Inflammatory macrophage (primary cell): ENCODE results near the gene ACBD6.
A peak's percentile ranks its signal among the peaks of the same experiment; 100 is the strongest.

Experiments used
- DNase-seq, 2 donors: peaks; one replicate each; pipeline ENCODE4 v3.0.0-alpha.2; 2020 to 2022

ACBD6 gene

DNA sequence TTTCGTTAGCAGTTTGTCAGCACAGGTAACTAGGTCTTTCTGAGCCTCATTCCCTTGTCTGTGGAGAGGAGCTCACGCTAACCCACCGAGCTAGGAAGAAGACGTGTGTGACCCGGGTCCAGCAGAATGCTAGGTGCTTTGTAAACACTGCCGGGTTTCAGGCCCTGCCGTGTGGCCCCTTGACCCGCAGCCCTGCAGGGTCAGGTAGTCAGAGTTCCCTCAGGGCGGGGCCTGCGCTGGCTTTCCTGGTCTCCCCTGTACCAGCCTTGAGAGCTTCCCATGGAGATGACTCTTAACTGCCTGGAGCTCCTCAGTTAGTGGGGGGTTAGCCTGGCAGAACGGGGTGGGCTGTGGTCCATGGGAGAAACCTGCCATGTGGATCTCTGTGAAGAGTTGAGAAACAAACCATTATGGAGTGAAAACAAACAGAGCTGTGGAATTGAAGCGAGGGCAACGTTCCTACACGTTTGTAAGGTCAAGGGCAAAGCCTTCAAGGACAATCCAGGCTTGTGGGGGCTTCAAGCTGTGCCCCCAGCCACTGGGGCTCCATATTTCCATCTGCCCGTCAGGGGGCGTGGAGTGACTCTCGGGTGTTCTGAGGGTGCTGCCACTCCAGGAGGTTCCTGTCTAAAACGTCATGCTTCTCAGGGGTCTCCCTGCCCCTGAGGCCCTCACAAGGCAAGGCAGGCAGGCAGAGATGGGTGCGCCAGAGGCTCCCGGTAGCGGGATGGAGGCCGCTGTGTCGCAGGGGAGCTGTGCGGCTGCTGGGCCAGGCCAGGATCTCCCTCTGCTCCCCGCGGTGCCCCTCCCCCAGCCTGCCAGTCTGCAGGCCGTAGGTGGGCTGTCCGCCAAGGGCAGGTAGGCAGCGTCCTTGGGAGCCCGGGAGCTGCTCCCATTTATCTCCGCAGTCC is 248.5 kb downstream of the ACBD6 start:
- no peak for DNase-seq

DNA sequence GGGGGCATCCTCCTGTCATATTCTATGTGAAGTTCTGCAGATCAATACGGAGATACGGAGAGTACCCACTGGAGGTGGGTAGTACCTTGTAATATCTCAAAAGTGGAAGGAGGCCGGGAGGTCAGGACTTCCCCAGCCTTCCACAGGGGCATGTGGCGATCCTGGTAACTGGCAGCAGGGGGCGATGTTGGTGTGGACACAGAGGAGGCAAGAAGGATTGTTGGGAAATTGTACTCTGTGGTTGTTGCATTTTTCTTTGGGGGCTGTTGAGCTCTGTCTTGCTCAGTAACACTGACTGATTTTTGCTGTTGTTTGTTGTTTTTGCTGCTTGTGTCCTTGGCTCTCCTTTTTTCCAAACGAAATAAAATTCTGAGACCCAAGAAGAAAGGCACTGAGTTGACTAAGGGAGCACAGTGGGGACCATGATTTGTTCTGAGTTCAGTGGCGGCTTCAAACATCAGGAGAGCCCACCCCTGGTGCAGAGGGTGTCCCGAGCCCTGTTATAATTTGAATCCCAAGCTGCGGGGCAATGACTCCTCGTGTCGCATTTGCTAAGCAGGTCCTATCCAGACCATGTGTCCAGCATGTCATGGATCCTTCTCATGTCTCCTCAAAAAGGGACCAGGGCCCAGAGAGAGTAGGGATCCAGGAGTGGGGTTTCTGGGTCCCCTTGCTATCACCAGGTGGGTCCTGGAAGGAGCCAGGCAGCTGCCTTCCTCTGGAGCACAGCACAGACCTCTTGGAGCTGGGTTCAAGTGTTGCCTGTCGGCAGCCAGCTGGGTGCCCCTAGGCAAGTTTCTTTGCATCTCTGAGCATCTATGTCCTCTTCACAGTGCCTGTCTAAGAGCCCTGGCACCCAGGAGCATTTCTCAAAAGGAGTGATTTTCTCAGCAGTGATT is 249.5 kb downstream of the ACBD6 start:
- peak; percentile 85 to 87 for DNase-seq

DNA sequence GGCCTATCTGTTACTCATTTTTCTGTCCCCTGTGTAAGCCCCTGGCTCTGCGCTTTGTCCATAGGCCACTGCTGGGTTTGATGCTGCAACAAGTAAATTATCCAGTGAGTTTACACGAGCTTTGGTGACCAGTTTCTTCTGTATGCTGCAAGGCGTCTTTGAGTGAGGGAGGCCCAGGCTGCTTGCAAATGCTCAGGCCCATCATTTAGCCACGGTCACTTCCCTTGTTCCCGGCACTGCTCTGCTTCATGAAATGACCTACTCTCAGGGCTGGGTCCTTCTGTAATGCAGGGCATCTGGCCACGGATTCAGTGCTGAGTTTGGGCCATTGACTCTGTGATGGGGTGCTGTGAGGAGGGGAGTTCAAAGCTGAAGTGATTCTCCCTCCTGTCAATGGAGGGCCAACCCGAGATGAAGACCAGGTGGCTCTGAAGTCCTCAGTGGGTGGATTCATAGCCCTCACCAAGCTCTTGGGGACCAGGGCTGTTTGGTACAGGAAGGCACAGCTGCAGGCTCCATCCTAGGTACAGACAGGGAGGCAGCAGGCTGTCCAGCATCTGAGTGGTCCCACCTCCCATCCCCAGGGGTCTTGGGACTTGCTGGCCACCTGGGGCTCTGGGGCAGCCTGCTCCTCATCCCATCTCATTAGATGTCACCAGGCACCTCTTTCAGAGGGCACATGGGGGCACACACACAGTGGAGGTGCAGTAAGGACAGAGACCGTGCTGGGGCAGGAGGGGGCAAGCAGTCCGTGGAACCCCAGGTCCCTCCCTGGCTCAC is 250.7 kb downstream of the ACBD6 start:
- DNase-seq: no peak

DNA sequence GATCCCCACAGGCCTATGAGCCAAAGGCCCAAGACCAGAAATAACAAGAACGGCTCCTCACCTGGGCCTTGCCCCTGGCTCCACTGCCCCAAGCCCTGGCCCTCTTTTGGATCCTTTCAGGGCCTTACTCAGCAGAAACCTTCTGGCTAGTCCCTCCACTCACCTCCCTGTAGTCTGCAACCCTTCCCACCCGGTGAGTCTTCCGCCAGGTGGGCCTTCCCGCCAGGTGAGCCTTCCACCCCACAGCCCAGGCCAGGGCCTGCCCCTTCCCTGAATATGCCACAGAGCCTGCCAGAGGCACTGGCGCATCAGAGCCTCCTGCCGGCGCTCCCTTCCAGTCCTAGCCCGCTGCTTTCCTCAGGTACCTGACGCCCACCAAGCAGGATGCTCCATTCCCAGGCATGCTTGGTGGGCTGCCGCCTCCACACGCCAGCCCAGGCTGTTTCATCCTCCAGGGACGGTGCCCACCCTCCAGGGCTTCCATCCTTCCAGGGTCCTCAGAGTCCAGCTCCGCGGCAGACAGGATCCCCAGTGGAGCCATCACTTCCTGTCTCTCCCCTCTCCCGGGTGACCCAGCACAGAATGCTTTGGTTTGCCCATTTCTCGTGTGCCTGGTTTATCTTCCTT is 251.4 kb downstream of the ACBD6 start:
- no peak for DNase-seq

DNA sequence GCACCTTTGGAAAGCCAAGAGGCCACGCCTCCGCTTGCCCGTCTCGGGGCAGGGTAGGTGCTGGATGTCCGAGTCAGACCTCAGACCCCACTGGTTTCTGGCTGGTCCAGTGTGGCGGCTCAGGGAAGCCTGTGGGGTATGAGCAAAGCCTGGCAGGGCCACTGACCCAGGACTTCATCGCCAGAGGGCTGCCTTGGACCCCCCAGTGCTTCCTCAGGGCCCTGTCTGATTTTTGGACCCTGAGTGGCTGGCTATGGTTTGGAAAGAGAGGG is 251.9 kb downstream of the ACBD6 start:
- no peak for DNase-seq

DNA sequence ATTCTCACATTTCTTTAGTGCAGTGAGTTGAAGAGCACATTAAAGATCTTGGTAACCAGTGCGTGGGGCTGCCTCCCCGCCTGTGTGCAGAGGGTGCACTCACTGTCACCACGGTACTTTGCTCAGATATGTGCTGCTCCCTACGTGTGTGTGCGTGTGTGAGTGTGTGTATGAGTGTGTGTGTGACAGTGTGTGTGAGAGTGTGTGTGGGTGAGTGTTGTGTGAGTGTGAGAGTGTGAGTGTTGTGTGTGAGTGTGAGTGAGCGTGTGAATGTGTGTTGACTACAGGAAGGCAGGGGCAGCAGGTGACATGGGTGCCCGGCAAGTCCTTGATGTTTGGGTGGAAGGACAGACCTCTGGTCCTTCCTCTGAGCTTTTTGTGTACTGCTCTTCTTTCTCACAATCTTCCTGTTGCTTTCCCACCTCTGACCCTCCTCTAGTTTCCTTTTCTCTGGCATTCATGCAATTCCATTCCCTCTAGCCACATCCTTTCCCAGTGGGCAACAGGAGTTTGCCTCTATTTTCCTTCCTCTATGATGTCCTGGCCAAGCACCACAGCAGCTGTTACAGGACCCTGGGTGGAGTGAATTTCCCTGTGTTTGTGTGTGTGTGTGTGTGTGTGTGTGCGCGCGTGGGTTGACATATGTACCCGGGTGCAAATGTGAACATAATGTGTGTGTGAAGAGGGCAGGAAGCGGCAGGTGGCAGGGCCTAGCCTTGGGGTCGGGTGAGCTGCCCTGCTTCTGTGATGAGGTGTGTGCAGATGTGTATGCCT is 252.5 kb downstream of the ACBD6 start:
- DNase-seq: no peak

DNA sequence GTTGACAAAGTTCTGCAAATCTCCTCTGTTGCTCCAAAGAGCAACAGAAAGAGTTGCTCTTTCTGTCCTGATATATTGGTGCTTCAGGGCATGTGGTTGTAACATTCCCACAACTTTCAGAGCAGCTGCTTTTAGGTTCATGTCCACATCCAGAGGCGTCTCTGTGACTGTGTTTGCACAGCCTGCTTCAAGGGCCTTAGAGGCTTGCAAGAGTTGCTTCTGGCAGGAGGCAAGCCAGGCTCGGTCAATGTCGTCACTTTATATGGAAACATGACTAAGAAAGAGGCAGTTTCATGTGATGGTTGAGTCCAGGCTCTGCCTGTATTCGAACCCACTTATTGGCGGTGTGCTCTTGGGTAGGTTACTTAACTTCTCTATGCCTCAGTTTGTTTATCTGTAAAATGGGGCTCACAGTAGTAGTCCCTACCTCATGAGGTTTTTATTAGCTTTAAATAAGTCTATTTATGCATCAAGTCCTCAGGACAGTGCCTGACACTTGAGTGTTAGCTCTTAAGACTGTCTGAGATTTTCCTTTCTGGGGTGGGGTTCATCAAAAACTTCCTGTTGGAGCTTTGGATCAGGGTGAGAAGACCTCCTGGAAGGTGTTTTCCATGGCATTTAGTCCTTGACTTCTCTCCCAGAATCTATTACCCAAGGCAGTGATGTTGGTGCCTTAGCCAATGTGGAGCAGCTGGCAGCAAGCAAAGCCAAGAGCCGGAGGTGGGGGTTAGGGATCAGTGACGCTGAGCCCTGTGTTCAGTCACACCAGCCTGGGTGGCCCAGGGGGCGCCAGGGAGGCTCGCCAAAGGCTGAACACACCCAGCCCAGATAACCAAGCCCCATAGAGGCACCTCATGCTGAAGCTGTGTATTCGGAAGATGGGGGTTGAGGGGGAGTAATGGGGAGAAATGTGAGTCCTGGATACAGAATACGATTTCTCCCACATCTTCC is 253.4 kb downstream of the ACBD6 start:
- no peak for DNase-seq

DNA sequence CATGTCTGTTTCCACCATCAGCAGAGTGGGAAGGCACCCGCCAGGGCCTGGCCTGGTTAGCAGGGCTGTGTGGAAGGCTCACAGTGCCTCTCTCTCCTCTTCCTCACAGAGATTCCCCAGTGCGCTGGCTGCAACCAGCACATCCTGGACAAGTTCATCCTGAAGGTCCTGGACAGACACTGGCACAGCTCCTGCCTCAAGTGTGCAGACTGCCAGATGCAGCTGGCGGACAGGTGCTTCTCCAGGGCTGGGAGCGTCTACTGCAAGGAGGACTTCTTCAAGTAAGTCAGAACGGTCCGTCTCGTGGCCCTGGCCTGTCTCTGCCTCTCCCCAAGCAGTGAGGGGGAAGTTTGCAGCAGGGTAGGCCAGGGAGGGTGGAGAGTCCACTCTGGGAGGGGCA is 254.2 kb downstream of the ACBD6 start:
- DNase-seq: no peak

DNA sequence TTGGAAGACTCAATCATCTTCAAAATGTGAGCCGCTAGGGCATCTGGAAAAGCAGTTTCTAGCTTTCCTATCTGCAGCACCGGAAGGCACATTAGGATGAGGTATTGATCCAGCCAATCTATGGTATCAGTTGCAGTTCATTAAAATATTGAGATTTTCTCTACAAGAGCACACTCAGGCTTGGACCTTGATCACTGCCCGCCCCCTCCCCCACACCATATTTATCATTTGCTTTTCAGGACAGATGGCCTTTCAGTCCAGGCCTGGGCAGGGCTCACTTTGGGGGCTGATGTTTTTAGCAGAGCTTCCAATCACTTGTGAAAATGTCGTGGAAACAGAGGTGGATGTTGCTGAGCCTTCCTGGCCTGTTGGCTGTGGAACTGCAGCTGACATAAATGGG is 254.8 kb downstream of the ACBD6 start:
- no peak for DNase-seq

DNA sequence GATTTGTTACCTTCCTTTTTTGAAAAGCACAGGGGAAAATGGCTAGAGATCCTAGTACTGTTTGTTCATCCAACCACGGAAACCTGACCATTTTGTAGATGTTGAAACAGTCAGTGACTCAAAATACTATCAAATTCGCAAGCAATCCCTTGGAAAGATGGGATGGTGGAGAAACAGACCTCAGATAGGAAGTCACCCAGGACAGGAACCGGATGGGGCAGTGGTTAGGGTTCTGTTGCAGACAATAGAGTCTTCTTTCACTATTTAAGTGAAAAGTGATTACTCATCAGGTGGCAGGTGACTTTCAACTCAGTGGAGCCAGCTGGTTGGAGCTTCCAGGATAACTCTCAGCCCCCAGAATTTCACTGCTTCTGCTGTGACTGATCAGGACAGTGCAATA is 255.3 kb downstream of the ACBD6 start:
- DNase-seq: no peak

DNA sequence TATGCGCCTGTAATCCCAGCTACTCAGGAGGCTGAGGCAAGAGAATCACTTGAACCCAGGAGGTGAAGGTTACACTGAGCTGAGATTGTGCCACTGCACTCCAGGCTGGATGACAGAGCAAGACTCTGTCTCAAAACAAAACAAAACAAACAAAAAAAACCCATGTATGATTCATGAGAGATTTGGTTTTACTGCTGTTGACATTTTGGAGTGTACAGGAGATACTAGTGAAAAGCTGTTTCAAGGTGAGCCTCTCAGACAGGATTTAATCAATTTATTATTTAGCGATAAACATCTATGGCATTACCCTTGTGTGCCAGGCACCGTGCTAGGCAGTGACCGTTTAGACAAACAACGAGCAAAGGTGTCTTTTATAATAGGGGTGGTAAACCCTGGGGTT is 255.8 kb downstream of the ACBD6 start:
- DNase-seq: no peak

DNA sequence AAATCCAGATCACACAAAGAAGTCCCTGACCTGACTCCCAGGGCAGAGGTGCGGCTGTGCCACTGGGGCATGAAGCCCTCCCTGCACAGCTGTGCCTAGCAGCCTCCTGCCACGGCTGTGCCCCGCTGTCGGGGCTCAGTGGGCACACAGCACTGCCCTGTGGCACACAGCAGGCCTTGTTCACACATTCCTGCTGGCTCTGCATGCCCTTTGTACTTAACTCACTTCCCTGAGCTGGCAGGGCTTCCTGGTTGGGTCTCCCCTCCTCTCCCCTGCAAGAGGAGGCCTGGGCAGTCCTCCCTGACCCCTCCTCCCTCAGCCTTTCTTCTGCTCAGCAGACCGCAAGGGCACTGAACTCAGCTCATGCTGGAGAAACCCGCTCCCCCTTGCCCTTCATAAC is 257.5 kb downstream of the ACBD6 start:
- no peak for DNase-seq

DNA sequence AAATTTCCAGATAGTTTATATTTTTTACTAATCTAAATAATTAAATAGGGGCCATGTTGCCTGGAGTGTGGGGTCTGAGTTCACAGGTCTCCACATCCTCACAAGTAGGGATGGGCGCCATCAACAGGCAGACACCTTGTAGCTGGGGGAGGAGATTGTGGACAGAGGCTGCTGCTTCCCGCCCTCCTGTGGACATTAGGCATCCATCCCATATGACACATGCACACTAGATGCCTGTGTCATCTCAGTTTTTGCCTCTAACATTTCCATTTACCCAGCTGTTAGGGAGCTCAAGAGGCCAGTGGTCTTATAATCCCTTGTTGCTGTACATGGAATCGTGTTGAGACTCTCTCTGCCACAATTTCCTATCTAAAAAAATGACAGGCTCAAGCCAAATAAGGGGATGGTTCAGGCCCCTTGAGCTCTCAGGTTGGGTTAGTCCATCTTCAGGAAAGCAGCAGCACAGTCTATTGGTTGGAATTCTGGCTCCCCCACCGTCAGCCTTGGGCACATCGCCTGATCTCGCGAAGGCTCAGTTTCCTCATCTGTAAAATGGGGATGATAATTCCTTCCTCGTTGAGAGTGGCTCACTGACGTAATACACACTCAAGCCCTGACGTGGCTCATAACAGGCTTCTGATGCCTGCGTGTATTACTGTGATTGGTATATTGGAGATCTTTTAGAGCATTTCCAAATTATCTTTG is 258.7 kb downstream of the ACBD6 start:
- DNase-seq: no peak

DNA sequence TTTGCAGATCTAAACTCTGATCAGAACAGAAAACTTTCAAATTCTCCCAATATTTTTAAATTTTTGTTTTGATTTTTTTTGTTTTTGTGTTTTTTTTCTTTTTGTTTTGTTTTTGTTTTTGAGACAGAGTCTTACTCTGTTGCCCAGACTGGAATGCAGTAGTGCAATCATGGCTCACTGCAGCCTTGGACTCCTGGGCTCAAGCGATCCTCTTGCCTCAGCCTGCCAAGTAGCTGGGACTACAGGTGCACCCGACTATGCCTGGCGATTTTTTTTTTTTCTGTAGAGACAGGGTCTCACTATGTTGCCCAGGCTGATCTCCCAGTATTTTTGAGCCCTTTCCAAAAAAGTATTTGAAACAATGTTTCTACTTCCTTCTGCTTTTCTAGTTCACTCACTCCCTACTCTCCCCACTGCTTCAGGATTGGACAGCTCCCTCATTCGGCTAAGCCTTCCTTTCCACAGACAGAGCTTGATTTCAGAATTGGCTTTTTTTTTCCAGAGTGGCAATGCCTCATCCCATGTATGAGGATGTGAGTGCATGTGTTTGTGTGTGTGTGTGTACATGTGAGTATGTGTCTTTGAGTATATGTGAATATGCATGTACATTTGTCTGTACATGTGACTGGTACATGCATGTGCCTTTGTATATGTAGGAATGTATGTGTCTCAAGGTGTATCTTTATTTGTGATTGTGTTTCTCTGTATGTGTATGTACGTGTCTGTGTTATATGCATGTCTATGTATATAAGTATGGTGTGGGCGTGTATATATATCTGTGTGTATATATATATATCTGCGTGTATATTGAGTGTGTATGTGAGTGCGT is 260.4 kb downstream of the ACBD6 start:
- DNase-seq: peak in 1 of 2 donors; percentile 12

DNA sequence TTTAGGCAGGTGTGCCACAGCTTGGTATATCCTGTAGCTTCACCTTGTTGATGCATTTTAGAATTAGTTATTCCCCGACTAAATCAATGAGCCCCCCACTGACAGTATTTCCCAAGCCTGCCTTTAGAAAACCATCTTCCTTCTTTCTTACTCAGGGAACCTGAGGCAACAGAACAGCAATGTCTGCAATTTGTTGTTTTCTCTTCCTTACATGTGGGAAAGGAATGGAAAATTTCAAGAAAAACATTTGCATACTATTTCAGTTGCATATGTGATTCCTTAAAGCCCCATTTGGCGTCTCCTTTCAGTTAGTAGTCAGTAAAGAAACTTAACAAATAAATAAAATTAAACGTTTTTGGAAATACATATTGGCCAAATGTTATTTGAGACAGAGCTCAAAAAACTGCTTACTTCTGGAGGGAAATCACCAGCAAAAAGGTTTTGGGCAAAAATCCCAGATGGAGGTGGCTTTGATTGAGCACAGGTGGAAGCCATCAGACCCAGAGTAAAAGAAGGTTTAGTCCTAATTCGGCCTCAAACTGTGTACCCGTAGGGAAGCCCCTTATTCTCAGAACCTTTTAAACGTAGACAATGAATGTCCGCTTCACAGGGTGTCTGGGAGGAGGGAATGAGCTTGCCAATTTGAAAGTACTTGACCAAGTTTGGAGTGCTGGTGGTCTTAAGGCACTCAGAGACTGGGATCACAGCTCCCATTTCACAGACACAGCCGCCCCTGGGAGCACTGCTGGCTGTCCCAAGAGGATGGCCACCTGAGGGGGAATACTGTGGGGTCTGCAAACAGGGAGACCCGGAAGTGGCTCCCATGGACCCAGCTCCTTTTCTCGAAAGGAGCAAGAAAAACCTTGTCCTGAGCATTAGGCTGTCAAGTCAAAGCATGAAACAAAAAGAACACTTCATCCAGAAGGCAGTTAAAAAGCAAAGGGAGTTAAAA is 263.0 kb downstream of the ACBD6 start:
- DNase-seq: no peak

DNA sequence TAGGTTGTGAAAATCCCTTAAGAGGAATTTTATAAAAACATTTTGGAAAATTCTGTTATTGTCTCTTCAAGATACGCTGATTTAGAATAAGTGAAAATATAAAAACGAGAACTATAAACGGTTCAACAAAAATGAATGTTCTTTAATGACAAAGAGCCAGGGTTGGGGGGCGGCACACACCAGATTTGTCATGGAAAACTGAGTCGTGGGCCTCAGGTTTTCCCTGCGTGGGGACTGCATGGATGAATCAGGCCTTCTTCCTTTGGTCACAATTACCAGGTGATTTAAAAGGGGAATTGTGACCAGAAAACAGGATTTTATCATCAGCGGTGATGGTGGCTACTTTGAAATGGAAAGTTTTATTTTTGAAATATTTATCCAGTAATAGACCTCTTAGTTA is 263.7 kb downstream of the ACBD6 start:
- no peak for DNase-seq
